ENCODE results near the gene GNG8. TPM values are rescaled to one million over a fixed set of nuclear protein-coding genes. Genes with fewer than 3 reads are reported as not detected.
A peak's percentile ranks its signal among the peaks of the same experiment; 100 is the strongest.
"Not testable (repeated sequence)": the region's sequence is repeated elsewhere in the genome, so short reads cannot be mapped to it uniquely, and the experiment has no call there.

Gene GNG8
- total RNA-seq, 1 donor = not detected

- H3K27me3 ChIP-seq (ENCODE audit: insufficient read depth, low read length) = no peaks in the 10 kb centered on the region
- no peak overlapping the region for H3K4me3 ChIP-seq (ENCODE audit: low read length)
Observed at GRCh38 chr19:46630586-46631205, 5.3 kb downstream of the GNG8 start.

GRCh38 chr19:46629546-46630025 lies 6.4 kb downstream of the GNG8 start:
- Histone ChIP-seq H3K4me1 (ENCODE audit: insufficient read depth, low read length) (peaks cover 35% of the 10 kb centered on the region), H3K27me3 (ENCODE audit: insufficient read depth, low read length) (no peaks in the 10 kb centered on the region), H3K9me3 (ENCODE audit: low read depth, low read length) (no peaks in the 10 kb centered on the region), H3K4me3 (ENCODE audit: low read length) (no peak overlapping the region)

More at GRCh38 chr19:46630586-46631205, 5.3 kb downstream of the GNG8 start:
- no peaks in the 10 kb centered on the region for H3K9me3 ChIP-seq (ENCODE audit: low read depth, low read length)
- H3K4me1 ChIP-seq (ENCODE audit: insufficient read depth, low read length) = peaks cover 30% of the 10 kb centered on the region

GRCh38 chr19:46628970-46629369 lies 7.0 kb downstream of the GNG8 start:
- H3K9me3 ChIP-seq (ENCODE audit: low read depth, low read length); H3K4me3 ChIP-seq (ENCODE audit: low read length); H3K27me3 ChIP-seq (ENCODE audit: insufficient read depth, low read length): not testable (repeated sequence)
- peaks cover 37% of the 10 kb centered on the region for H3K4me1 ChIP-seq (ENCODE audit: insufficient read depth, low read length)

DNA sequence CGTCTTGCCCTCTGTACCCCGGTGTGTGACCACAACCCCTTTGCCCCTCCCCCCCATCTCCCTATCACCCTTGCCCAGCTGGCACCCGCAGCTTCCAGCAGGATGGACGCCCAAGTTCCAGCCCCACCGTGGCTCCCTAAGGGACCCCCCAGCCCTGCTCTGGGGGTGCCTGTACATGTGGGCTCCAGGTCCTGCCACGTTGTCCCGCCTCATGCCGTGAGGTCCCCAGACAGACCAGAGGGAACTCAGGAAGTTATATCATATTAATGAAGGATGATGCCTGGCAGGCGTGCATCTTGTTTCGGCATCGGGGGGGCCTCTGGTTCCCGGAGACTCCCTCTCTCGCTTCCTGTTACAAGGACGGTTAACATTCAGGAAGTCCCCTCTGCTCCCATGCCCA lies 9.6 kb downstream of the GNG8 start:
- H3K27me3 ChIP-seq (ENCODE audit: insufficient read depth, low read length) = no peaks in the 10 kb centered on the region
- H3K9me3 ChIP-seq (ENCODE audit: low read depth, low read length) = no peaks in the 10 kb centered on the region
- H3K4me3 ChIP-seq (ENCODE audit: low read length) = no peak overlapping the region
- H3K4me1 ChIP-seq (ENCODE audit: insufficient read depth, low read length) = peaks cover 50% of the 10 kb centered on the region

DNA sequence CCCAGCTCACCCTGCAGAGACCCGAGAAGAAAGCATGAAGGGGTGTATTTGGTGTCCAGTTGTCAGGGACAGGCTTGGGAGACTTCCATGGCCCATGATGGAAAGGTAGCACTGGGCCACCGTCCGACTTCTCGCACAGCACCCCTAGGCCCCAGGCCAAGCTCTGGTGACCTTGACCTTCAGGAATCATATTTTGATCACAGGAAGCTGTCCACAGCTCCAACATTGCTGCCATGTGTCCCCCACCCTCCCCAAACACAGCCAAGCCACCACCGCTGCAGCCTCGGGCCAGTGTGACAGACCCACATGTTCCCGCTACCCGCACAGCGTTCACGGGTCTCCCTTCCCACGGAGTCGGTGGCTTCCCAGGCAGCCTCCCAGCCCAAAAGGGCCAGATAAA lies 10.3 kb downstream of the GNG8 start:
- no peaks in the 10 kb centered on the region for H3K27me3 ChIP-seq (ENCODE audit: insufficient read depth, low read length)
- no peaks in the 10 kb centered on the region for H3K9me3 ChIP-seq (ENCODE audit: low read depth, low read length)
- peaks cover 57% of the 10 kb centered on the region for H3K4me1 ChIP-seq (ENCODE audit: insufficient read depth, low read length)
- no peak overlapping the region for H3K4me3 ChIP-seq (ENCODE audit: low read length)

- Histone ChIP-seq H3K9me3 (ENCODE audit: low read depth, low read length) (no peaks in the 10 kb centered on the region), H3K27me3 (ENCODE audit: insufficient read depth, low read length) (no peaks in the 10 kb centered on the region), H3K4me3 (ENCODE audit: low read length) (peak within 1 kb of the TSS; percentile 25), H3K4me1 (ENCODE audit: insufficient read depth, low read length) (peaks cover 63% of the 10 kb centered on the region)
Observed at GRCh38 chr19:46624958-46625661, 10.9 kb downstream of the GNG8 start, which contains the start of gene PTGIR. TSS of gene PTGIR (minus strand) at chr19:46625089. CDS start at chr19:46624225, 864 bp downstream.

DNA sequence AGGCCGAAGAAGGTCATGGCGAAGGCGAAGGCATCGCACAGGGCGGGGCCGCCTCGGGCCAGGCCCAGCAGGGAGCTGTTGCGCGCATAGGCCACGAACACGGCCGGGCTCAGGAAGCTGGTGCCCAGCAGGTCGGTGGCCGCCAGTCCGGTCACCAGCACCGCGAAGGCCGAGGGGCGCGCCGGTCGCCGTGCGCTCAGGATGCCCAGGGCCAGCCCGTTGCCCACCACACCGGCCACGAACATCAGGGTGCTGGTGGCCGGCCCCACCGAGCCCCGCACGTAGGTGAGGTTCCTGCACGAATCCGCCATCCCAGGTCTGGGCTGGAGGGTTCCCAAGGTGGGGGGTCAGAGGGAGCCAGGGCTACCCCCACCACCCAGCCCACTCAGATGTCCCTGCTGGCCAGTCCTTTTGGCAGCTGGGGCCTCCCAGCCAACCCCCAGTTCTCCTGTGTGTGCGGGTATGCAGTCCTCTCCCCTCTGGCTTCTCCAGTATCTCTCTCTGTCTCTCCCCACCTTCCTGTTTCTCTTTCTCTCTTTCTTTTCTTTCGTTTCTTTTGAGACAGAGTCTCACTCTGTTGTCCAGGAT lies 12.0 kb downstream of the GNG8 start:
- no peaks in the 10 kb centered on the region for H3K9me3 ChIP-seq (ENCODE audit: low read depth, low read length)
- peaks cover 74% of the 10 kb centered on the region for H3K4me1 ChIP-seq (ENCODE audit: insufficient read depth, low read length)
- H3K27me3 ChIP-seq (ENCODE audit: insufficient read depth, low read length) = no peaks in the 10 kb centered on the region
- H3K4me3 ChIP-seq (ENCODE audit: low read length) = peak overlapping the region; percentile 25

DNA sequence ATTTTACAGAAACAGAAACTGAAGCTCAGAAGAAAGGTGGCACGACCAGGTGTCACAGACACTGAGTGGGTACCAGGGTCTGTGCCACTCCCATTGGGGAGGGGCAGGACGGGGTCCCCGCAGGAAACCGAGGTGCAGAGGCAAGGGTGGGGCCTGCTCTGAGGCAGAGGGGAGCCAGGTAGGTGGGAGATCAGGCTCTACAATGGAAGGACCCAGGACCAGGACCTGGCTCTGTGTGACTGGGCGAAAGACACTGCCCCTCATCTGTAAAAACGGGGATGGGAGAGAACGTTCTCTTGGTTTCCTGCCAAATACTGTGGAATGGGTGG lies 13.9 kb downstream of the GNG8 start:
- Histone ChIP-seq H3K4me3 (ENCODE audit: low read length) (no peak overlapping the region), H3K4me1 (ENCODE audit: insufficient read depth, low read length) (peaks cover 93% of the 10 kb centered on the region), H3K27me3 (ENCODE audit: insufficient read depth, low read length) (no peaks in the 10 kb centered on the region), H3K9me3 (ENCODE audit: low read depth, low read length) (no peaks in the 10 kb centered on the region)

GRCh38 chr19:46621191-46622117 lies 14.5 kb downstream of the GNG8 start:
- H3K4me3 ChIP-seq (ENCODE audit: low read length) = no peak overlapping the region
- H3K9me3 ChIP-seq (ENCODE audit: low read depth, low read length) = no peaks in the 10 kb centered on the region
- no peaks in the 10 kb centered on the region for H3K27me3 ChIP-seq (ENCODE audit: insufficient read depth, low read length)
- peaks cover 96% of the 10 kb centered on the region for H3K4me1 ChIP-seq (ENCODE audit: insufficient read depth, low read length)

- H3K4me1 ChIP-seq (ENCODE audit: insufficient read depth, low read length) = peaks cover 93% of the 10 kb centered on the region
- H3K27me3 ChIP-seq (ENCODE audit: insufficient read depth, low read length) = no peaks in the 10 kb centered on the region
- H3K9me3 ChIP-seq (ENCODE audit: low read depth, low read length) = no peaks in the 10 kb centered on the region
- no peak overlapping the region for H3K4me3 ChIP-seq (ENCODE audit: low read length)
Observed at GRCh38 chr19:46620716-46621115, 15.3 kb downstream of the GNG8 start.

- no peaks in the 10 kb centered on the region for H3K9me3 ChIP-seq (ENCODE audit: low read depth, low read length)
- H3K4me3 ChIP-seq (ENCODE audit: low read length) = no peak overlapping the region
- no peaks in the 10 kb centered on the region for H3K27me3 ChIP-seq (ENCODE audit: insufficient read depth, low read length)
- H3K4me1 ChIP-seq (ENCODE audit: insufficient read depth, low read length) = peaks cover 88% of the 10 kb centered on the region
Observed at GRCh38 chr19:46620267-46620666, 15.7 kb downstream of the GNG8 start.

DNA sequence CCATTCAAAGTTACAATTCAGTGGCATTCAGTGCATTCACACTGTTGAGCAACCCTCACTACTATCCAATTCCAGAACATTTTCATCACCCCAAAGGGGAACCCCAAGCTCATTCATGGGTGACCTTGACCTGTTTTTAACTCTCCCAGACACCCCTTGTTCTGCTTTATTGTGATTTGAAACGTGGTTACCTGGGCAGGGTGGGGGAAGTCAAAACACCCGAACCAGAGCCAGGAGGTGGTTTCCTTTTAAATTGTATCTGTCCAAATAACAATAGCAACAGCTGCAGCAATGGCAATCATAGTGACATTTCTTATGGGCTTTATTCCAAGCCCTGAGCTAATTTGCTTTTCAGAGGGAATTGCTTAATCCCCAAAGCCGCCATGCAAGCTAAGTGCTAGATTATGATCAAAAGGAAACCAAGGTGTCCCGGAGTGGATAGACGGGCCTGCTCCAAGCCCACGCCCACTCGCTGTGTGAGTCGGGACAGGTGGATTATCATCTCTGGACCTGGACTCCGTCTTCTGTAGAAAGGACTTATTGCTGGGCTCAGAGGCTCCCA lies 17.3 kb downstream of the GNG8 start:
- no peaks in the 10 kb centered on the region for H3K27me3 ChIP-seq (ENCODE audit: insufficient read depth, low read length)
- H3K9me3 ChIP-seq (ENCODE audit: low read depth, low read length) = no peaks in the 10 kb centered on the region
- H3K4me1 ChIP-seq (ENCODE audit: insufficient read depth, low read length) = peaks cover 82% of the 10 kb centered on the region
- H3K4me3 ChIP-seq (ENCODE audit: low read length) = no peak overlapping the region

DNA sequence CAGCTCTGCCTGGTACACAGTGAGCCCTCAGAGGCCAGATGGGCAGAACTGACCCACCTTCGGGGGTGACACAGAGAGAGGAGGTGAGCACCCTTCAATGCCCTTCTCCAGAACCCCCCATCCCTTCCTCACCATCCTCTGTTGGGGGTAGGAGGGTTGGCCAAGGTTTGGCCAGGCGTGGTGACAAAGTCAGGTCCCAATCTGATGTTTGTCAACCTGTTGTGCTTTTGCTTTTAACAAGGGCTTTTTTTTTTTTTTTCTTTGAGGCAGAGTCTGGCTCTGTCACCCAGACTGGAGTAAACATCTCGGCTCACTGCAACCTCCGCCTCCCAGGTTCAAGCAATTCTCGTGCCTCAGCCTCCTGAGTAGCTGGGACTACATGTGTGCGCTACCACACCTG lies 18.4 kb downstream of the GNG8 start:
- Histone ChIP-seq H3K27me3 (ENCODE audit: insufficient read depth, low read length) (no peaks in the 10 kb centered on the region), H3K4me1 (ENCODE audit: insufficient read depth, low read length) (peaks cover 77% of the 10 kb centered on the region), H3K9me3 (ENCODE audit: low read depth, low read length) (no peaks in the 10 kb centered on the region), H3K4me3 (ENCODE audit: low read length) (no peak overlapping the region)

DNA sequence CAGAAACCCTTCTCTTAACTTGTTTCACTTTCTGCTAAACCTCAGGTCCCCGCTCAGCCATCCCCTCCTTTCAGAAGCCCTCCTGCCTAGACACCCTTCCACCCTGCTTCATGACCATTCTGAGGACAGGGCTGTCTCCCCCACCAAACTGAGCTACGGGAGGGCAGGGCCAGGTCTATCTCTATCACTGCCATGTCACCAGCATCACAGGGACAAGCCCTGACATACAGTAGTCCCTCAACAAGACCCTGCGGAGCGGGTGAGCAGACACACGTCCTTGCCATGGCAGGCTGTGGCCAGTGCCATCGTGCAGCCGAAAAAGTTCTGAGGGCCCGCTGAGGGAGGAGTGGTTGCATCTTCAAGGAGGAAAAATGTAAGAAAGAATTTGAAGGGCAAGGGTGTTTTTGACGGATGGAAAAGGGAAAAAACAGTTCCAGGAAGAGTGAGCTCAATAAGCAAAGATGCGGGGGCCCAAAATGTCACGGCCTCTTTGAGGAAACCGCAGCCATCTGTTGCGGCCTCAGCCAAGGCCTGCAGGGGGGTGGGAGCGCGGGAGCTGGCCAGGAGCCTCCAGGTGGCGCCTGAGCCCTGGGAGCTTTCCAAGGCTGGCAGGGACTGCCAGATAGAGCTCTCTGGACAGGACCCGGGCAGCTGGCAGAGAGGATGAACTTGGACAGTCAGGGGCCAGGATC lies 19.2 kb downstream of the GNG8 start:
- H3K9me3 ChIP-seq (ENCODE audit: low read depth, low read length) = no peaks in the 10 kb centered on the region
- no peak overlapping the region for H3K4me3 ChIP-seq (ENCODE audit: low read length)
- peaks cover 77% of the 10 kb centered on the region for H3K4me1 ChIP-seq (ENCODE audit: insufficient read depth, low read length)
- no peaks in the 10 kb centered on the region for H3K27me3 ChIP-seq (ENCODE audit: insufficient read depth, low read length)
